Sigmoid colon (tissue), 7 donors: ENCODE measurements around the gene ACVR2B. TPM values are rescaled to one million over a fixed set of nuclear protein-coding genes. Genes with fewer than 3 reads are reported as not detected.

Experiments
- DNase-seq: peaks from one replicate; pipeline ENCODE4 v3.0.0-alpha.2; 2019
- H3K27ac ChIP-seq, 4 donors: fragments of 200-600 bp; sonication (generic); one replicate each; pipeline ENCODE4 v1.5.1; 2016 to 2019; ENCODE audit warnings: mild to moderate bottlenecking in 1 of 4
- H3K27me3 ChIP-seq, 3 donors: fragments of 200-600 bp; sonication (generic); one replicate each; pipeline ENCODE4 v1.5.1; 2019; ENCODE audit warnings: mild to moderate bottlenecking in 1 of 3
- H3K36me3 ChIP-seq, 4 donors: fragments of 200-600 bp; sonication (generic); one replicate each; pipeline ENCODE4 v1.5.1; 2016 to 2019
- H3K4me1 ChIP-seq, 4 donors: fragments of 200-600 bp; sonication (generic); one replicate each; pipeline ENCODE4 v1.5.1; 2017 to 2019
- H3K4me3 ChIP-seq, 4 donors: fragments of 200-600 bp; sonication (generic); one replicate each; pipeline ENCODE4 v1.5.1; 2017 to 2019; ENCODE audit warnings: mild to moderate bottlenecking in 2 of 4, moderate library complexity in 1 of 4
- H3K9me3 ChIP-seq, 4 donors: fragments of 200-600 bp in 3 of 4; sonication (generic) in 3 of 4; one replicate each; pipeline versions ENCODE4 v1.5.1 to v1.6.1; 2013 to 2019
- EP300 ChIP-seq, 4 donors: sonication (generic); formaldehyde crosslinking; IDR thresholded peaks; one replicate each; pipeline ENCODE4 v1.6.1; 2017; ENCODE audit warnings: antibody characterized with exemption in 4 of 4
- POLR2A ChIP-seq, 2 donors: fragments of 450-650 bp; IDR thresholded peaks; one replicate each; pipeline ENCODE4 v1.6.1; 2016; ENCODE audit warnings: antibody characterized with exemption in 2 of 2, mild to moderate bottlenecking in 2 of 2, moderate library complexity in 2 of 2
- POLR2AphosphoS5 ChIP-seq, 4 donors: sonication (generic); formaldehyde crosslinking; IDR thresholded peaks; one replicate each; pipeline ENCODE4 v1.6.1; 2017; ENCODE audit warnings: antibody characterized with exemption in 4 of 4
- WGBS, 2 donors: extraction: QIAGEN DNeasy Blood & Tissue Kit; methylation state at CpG; one replicate each; pipeline ENCODE4 v1.1.7; 2013; 5-methylcytosine and 5-hydroxymethylcytosine counted together
- intact Hi-C: fragments of 100-400 bp; cut with DNase I; formaldehyde crosslinking; loops from one replicate; pipeline ENCODE4 v1.15.1; 2023
- polyA plus RNA-seq, 3 donors: library from polyadenylated mRNA; stranded (reverse); fragments of 200-250 nt; gene quantifications; one replicate each; pipeline ENCODE4 v1.2.3, GENCODE V29; 2013
- total RNA-seq, 4 donors: library from RNA; depleted of rRNA; stranded (reverse); fragments of >200 nt; gene quantifications; one replicate each; pipeline ENCODE4 v1.1.0, GENCODE V29; 2016
- TF ChIP-seq, protein P1 (sequence below), 4 experiments: fragments of 450-650 bp in 3 of 4; fragments of 200-600 bp in 1 of 4; IDR thresholded peaks; one replicate each; pipeline ENCODE4 v1.5.1; 2016 to 2019; ENCODE audit warnings: antibody characterized with exemption in 4 of 4, mild to moderate bottlenecking in 3 of 4, moderate library complexity in 2 of 4
- donor health status: healthy with polysubstance abuse.
- donor health status: Bipolar disorder and iron deficiency.
- donor health status: healthy.

The ACVR2B gene
- total and polyA plus RNA-seq, 7 donors = 0.46 to 9.1 (median 4.8) TPM

DNA sequence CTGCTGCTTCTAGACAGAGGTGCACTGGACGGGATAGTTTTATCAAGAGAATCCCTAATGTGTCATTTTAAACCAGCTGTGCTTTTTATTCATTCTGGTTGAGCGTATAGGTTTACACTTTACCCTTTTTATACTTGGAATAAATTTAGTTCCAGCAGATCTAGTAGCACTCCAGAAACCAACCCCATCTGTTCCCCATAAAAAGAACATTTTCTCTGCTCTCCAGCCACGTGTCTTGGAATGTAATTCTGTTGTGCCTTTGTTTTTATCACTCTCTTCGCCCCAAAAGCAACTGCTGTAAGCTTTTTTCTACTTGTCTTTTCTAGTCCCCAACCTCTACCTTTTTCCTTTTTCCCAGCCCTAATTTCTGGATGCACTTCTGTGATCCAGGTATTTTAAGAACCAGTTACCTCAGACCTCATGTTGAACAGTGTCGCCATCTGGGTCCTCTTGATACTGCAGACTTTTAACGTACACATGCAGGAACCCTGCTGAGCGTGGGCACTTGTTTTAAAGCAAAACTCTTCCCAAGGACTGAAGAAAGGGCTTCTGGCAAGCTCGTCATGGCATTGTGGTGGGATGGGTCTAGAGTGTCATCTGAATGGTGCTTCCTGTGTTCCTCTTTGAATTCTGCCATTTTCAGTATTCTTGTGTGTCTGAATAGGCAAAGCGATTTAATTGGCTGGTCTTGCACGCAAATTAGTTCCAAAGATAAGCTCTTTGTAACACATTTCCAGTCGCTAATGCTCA, 36.8 kb downstream of the ACVR2B start:
- intact Hi-C loops = loop anchor here (10.0 kb wide), 1 partner anchor 164 kb away; no protein-coding TSS in a partner anchor
- Histone ChIP-seq H3K27me3 (no peaks in the 10 kb centered on the region), H3K4me3 (no peak overlapping the region), H3K27ac (no peak overlapping the region), H3K4me1 (peaks cover 0 to 6% (median 0%) of the 10 kb centered on the region in 4 donors), H3K36me3 (no peaks in the 10 kb centered on the region), H3K9me3 (no peaks in the 10 kb centered on the region)
- TF ChIP-seq POLR2A (IDR thresholded peaks at IDR 0.05) (no peak), POLR2AphosphoS5 (IDR thresholded peaks at IDR 0.05) (no peak), EP300 (IDR thresholded peaks at IDR 0.05) (no peak)
- TF ChIP-seq, protein P1, sequence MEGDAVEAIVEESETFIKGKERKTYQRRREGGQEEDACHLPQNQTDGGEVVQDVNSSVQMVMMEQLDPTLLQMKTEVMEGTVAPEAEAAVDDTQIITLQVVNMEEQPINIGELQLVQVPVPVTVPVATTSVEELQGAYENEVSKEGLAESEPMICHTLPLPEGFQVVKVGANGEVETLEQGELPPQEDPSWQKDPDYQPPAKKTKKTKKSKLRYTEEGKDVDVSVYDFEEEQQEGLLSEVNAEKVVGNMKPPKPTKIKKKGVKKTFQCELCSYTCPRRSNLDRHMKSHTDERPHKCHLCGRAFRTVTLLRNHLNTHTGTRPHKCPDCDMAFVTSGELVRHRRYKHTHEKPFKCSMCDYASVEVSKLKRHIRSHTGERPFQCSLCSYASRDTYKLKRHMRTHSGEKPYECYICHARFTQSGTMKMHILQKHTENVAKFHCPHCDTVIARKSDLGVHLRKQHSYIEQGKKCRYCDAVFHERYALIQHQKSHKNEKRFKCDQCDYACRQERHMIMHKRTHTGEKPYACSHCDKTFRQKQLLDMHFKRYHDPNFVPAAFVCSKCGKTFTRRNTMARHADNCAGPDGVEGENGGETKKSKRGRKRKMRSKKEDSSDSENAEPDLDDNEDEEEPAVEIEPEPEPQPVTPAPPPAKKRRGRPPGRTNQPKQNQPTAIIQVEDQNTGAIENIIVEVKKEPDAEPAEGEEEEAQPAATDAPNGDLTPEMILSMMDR (IDR thresholded peaks at IDR 0.05) = no peak
- no peak for DNase-seq
- 86 to 93% methylated on average over 11 of the region's 11 CpGs for WGBS, 2 donors

DNA sequence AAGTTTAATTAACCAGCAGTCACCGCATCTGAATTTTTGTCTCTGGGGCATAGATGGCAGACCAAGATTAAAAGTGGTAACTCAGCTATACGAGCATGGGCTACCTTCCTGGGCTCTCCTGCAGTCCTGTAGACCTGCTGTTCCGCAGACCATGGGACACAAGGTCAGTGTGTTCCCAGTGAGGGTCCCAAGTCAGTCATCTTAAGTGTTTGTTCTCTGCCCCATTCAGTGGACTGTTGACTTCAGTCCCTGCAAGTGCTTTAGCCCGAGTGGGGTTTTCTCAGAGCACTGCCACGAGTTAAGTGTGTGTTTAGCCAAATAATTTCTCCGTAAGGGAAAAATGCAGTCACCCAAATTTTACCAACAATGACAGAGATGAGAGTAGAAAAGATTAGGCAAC, 37.5 kb downstream of the ACVR2B start:
- no peak for DNase-seq
- Histone ChIP-seq H3K36me3 (no peaks in the 10 kb centered on the region), H3K4me3 (no peak overlapping the region), H3K27ac (no peak overlapping the region), H3K27me3 (no peaks in the 10 kb centered on the region), H3K4me1 (peaks cover 0 to 6% (median 0%) of the 10 kb centered on the region in 4 donors), H3K9me3 (no peaks in the 10 kb centered on the region)
- WGBS, 2 donors = 93 to 95% methylated on average over 6 of the region's 6 CpGs
- TF ChIP-seq EP300 (IDR thresholded peaks at IDR 0.05) (no peak), POLR2A (IDR thresholded peaks at IDR 0.05) (no peak)
- TF ChIP-seq, protein P1 (IDR thresholded peaks at IDR 0.05) = no peak
- intact Hi-C loops = loop anchor here (10.0 kb wide), 1 partner anchor 164 kb away; no protein-coding TSS in a partner anchor

DNA sequence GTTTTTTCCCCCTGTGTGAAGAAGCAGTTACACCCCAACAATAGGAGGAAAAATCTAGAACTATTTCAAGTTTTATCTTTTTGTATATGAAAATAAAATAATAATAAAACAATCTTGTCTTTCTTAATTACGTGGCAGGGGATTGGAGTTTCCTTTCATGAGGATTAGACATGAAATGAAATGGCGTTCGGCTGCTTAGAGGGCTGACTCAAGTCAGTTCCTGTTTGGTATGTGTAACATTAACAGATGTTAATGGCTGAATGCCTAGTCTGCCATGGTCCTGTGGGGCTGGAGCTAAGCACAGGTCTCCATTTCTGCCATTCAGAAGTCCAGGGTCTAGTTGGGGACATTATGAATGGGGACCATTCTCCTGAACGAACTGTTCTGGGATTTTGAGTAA, 39.3 kb downstream of the ACVR2B start:
- Histone ChIP-seq H3K27me3 (no peaks in the 10 kb centered on the region), H3K4me1 (peaks cover 0 to 12% (median 8%) of the 10 kb centered on the region in 4 donors), H3K27ac (peak overlapping the region in 2 of 4 donors; percentile 3 to 32), H3K9me3 (no peaks in the 10 kb centered on the region), H3K4me3 (no peak overlapping the region), H3K36me3 (no peaks in the 10 kb centered on the region)
- TF ChIP-seq POLR2A (IDR thresholded peaks at IDR 0.05) = no peak
- TF ChIP-seq POLR2AphosphoS5 (IDR thresholded peaks at IDR 0.05) = no peak
- TF ChIP-seq EP300 (IDR thresholded peaks at IDR 0.05) = no peak
- TF ChIP-seq, protein P1 (IDR thresholded peaks at IDR 0.05) = no peak
- WGBS, 2 donors = 80 to 86% methylated on average over 4 of the region's 4 CpGs
- intact Hi-C loops = loop anchor here (10.0 kb wide), 1 partner anchor 162 kb away; no protein-coding TSS in a partner anchor
- DNase-seq = no peak

DNA sequence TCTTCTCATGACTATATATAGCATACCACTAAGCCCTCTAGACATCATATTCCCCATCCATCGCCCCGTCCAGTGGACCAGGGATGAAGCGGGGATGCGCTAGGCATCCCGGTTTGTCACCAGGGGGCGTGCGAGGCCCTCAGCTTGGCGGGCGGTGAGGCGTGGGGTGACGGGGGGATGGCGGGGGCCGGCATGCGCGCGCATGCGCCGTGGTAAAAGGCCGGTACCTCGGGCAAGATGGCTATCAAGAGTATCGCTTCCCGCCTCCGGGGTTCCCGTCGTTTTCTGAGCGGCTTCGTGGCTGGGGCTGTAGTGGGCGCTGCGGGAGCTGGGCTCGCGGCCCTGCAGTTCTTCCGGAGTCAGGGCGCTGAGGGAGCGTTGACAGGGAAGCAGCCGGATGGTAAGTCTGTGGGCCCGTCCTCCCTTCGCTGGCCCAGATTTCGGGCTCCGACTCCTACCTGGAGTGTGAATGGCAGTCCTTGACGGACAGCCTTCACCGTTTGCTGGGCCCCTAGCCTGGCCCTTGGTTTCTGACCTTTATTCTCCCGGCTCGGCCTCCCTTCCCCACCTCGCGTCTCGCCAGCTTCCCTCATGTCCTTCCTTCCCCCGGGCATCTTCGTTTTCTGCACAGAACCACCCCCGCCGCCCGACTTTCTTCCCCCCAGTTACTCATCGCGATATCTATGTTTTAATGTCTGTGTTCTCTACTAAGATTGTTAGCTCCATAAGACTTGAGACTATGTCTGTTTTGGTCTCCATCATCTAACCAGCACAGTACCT, 42.6 kb downstream of the ACVR2B start, which contains the start of gene EXOG:
EXOG (plus strand) TSS at position 210 of the 780 bp plus-strand sequence; CDS start at position 238, 28 bp downstream.
- H3K4me1 ChIP-seq = peaks cover 0 to 40% (median 16%) of the 10 kb centered on the region in 4 donors
- no peaks in the 10 kb centered on the region for H3K27me3 ChIP-seq
- H3K27ac ChIP-seq = peak within 1 kb of the TSS; percentile 80 to 88 (median 85)
- intact Hi-C loops = loop anchor here (2.0 to 10.0 kb wide), 2 partner anchors 42 to 158 kb away; no protein-coding TSS in a partner anchor
- TF ChIP-seq, protein P1 (IDR thresholded peaks at IDR 0.05) = peak; percentile 46 to 97 (median 66)
- TF ChIP-seq EP300 (IDR thresholded peaks at IDR 0.05) = no peak
- peak in 3 of 4 donors; percentile 37 to 50 (median 48) for TF ChIP-seq POLR2AphosphoS5 (IDR thresholded peaks at IDR 0.05)
- TF ChIP-seq POLR2A (IDR thresholded peaks at IDR 0.05) = no peak
- no peaks in the 10 kb centered on the region for H3K36me3 ChIP-seq
- DNase-seq = peak; percentile 96
- 0 to 1% methylated on average over 53 of the region's 53 CpGs for WGBS, 2 donors
- H3K9me3 ChIP-seq = no peaks in the 10 kb centered on the region
- H3K4me3 ChIP-seq = peak within 1 kb of the TSS; percentile 58 to 79 (median 75)
